ENCODE results near the gene KIF12.

GRCh38 chr9:114092336-114092735, 6.8 kb downstream of the KIF12 start:
- no peak for TF ChIP-seq CTCF (IDR thresholded peaks at IDR 0.05)
- no peak for TF ChIP-seq POLR2A (IDR thresholded peaks at IDR 0.05)
